ENCODE measurements around the gene BCL2L12. TPM values are rescaled to one million over a fixed set of nuclear protein-coding genes. Genes with fewer than 3 reads are reported as not detected.

BCL2L12 gene
- total and polyA plus RNA-seq, 2 donors (not counting 3 experiments of a cell fraction or from before 2014, with no cell fraction given), result 49.8 to 58.5 TPM

- intact Hi-C loops (cut with micrococcal nuclease) (no loop called here), dilution Hi-C loops (cut with MboI; ENCODE audit: extremely low pct_ligation_motif_present, low sequenced_read_pairs) (no loop called here)
- POLR2A ChIA-PET, result no interaction called here
- Histone ChIP-seq H3K79me2 (ENCODE audit: control insufficient read depth, insufficient read depth, low read length) (no peaks in the 10 kb centered on the region), H3K9ac (replicated peaks; ENCODE audit: extremely low read depth, insufficient read depth, low read length) (no peak overlapping the region), H4K20me1 (replicated peaks; ENCODE audit: control insufficient read depth, extremely low read depth, insufficient read depth, low read length) (no peaks in the 10 kb centered on the region), H2AFZ (ENCODE audit: low read depth, low read length) (no peak overlapping the region), H3K9me1 (replicated peaks; ENCODE audit: control insufficient read depth, extremely low read depth, insufficient read depth, low read length) (no peaks in the 10 kb centered on the region), H3K36me3 (ENCODE audit: control insufficient read depth in 2 of 2, extremely low read depth in 1 of 2, insufficient read depth in 2 of 2, low read length in 2 of 2) (peaks cover 0 to 3% of the 10 kb centered on the region in 2 experiments), H3K4me3 (replicated peaks in 1 of 3; ENCODE audit: insufficient read depth in 1 of 3, low read depth in 1 of 3, low read length in 3 of 3) (peak overlapping the region in 1 of 3 experiments; percentile 74), H3K9me3 (replicated peaks; ENCODE audit: control insufficient read depth, insufficient read depth, low read length) (no peaks in the 10 kb centered on the region), H3K27me3 (ENCODE audit: control insufficient read depth in 2 of 2, insufficient read depth in 2 of 2, low read length in 2 of 2) (no peaks in the 10 kb centered on the region), H3K27ac (ENCODE audit: insufficient read depth, low read depth, low read length) (no peak overlapping the region), H3K4me2 (ENCODE audit: insufficient read depth, low read length) (no peak overlapping the region), H3K4me1 (ENCODE audit: control insufficient read depth, extremely low read depth, insufficient read depth, low read length) (peaks cover 37% of the 10 kb centered on the region)
- DNase-seq (ENCODE audit: low read depth, low spot score) (no peak), FAIRE-seq (no peak)
- TF ChIP-seq POLR2AphosphoS5 (IDR thresholded peaks at IDR 0.05; ENCODE audit: insufficient read depth, low read depth, low read length) (no peak), EZH2 (IDR thresholded peaks at IDR 0.05; ENCODE audit: borderline replicate concordance, low read depth, low read length, severe bottlenecking) (no peak), MYC (IDR thresholded peaks at IDR 0.05; ENCODE audit: low read depth, low read length) (no peak), POLR2A (IDR thresholded peaks at IDR 0.05; ENCODE audit: low read depth, low read length) (no peak), FOS (IDR thresholded peaks at IDR 0.05; ENCODE audit: borderline replicate concordance, insufficient read depth, low read length) (no peak), JUN (IDR thresholded peaks at IDR 0.05; ENCODE audit: borderline replicate concordance, insufficient read depth, insufficient read length, low read depth) (no peak), GATA2 (IDR thresholded peaks at IDR 0.05; ENCODE audit: insufficient read depth, insufficient read length, low read depth, low read length) (no peak)
- TF ChIP-seq, protein P1, sequence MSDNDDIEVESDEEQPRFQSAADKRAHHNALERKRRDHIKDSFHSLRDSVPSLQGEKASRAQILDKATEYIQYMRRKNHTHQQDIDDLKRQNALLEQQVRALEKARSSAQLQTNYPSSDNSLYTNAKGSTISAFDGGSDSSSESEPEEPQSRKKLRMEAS (IDR thresholded peaks at IDR 0.05; ENCODE audit: insufficient read depth, insufficient read length), result no peak
- TF ChIP-seq, protein P2, sequence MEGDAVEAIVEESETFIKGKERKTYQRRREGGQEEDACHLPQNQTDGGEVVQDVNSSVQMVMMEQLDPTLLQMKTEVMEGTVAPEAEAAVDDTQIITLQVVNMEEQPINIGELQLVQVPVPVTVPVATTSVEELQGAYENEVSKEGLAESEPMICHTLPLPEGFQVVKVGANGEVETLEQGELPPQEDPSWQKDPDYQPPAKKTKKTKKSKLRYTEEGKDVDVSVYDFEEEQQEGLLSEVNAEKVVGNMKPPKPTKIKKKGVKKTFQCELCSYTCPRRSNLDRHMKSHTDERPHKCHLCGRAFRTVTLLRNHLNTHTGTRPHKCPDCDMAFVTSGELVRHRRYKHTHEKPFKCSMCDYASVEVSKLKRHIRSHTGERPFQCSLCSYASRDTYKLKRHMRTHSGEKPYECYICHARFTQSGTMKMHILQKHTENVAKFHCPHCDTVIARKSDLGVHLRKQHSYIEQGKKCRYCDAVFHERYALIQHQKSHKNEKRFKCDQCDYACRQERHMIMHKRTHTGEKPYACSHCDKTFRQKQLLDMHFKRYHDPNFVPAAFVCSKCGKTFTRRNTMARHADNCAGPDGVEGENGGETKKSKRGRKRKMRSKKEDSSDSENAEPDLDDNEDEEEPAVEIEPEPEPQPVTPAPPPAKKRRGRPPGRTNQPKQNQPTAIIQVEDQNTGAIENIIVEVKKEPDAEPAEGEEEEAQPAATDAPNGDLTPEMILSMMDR (IDR thresholded peaks at IDR 0.05; ENCODE audit: extremely low read depth in 1 of 2, insufficient read depth in 1 of 2, low read depth in 1 of 2, low read length in 2 of 2), result no peak
- CTCF ChIA-PET, result no interaction called here
- no TSS peak for BruUV-seq (replicated peaks)
Measured at GRCh38 chr19:49692147-49692506, 26.4 kb downstream of the BCL2L12 start.

Data from endothelial cell of umbilical vein (primary cell).